ENCODE results near the gene THBS4. TPM values are rescaled to one million over a fixed set of nuclear protein-coding genes. Genes with fewer than 3 reads are reported as not detected.

THBS4 gene
- total and polyA plus RNA-seq, 8 donors: 3.7 to 56.8 (median 8.6) TPM

GRCh38 chr5:80124121-80124918 is 89.2 kb downstream of the THBS4 start:
- intact Hi-C loops (cut with DNase I): no loop called here
- TF ChIP-seq CTCF (IDR thresholded peaks at IDR 0.05): no peak
- Histone ChIP-seq H3K27me3 (no peaks in the 10 kb centered on the region), H3K27ac (no peak overlapping the region), H3K4me3 (no peak overlapping the region), H3K9me3 (no peaks in the 10 kb centered on the region), H3K36me3 (no peaks in the 10 kb centered on the region), H3K4me1 (peaks cover 0 to 7% (median 0%) of the 10 kb centered on the region in 3 donors)
- WGBS, 2 donors: 86 to 93% methylated on average over 9 of the region's 9 CpGs
- DNase-seq (no peak), ATAC-seq (no peak), FAIRE-seq (no peak)

- Histone ChIP-seq H3K9me3 (no peaks in the 10 kb centered on the region), H3K27ac (peak overlapping the region in 2 of 4 donors; percentile 24 to 50), H3K27me3 (no peaks in the 10 kb centered on the region), H3K4me3 (no peak overlapping the region), H3K36me3 (no peaks in the 10 kb centered on the region), H3K4me1 (peaks cover 0 to 7% (median 0%) of the 10 kb centered on the region in 3 donors)
- no peak for FAIRE-seq
- no peak for DNase-seq
- no peak for TF ChIP-seq CTCF (IDR thresholded peaks at IDR 0.05)
- ATAC-seq: peak in 2 of 4 donors; percentile 43 to 66
- WGBS, 2 donors: 84 to 85% methylated on average over 11 of the region's 11 CpGs
- intact Hi-C loops (cut with DNase I): no loop called here
Measured at GRCh38 chr5:80125022-80125961, 90.1 kb downstream of the THBS4 start.

GRCh38 chr5:80125962-80126480 is 90.9 kb downstream of the THBS4 start:
- H3K27me3 ChIP-seq: no peaks in the 10 kb centered on the region
- TF ChIP-seq CTCF (IDR thresholded peaks at IDR 0.05): no peak
- FAIRE-seq (no peak), DNase-seq (no peak), ATAC-seq (peak in 3 of 4 donors; percentile 19 to 74 (median 71))
- intact Hi-C loops (cut with DNase I): no loop called here
- H3K27ac ChIP-seq: peak overlapping the region in 2 of 4 donors; percentile 24 to 50
- H3K4me3 ChIP-seq: no peak overlapping the region
- H3K9me3 ChIP-seq: no peaks in the 10 kb centered on the region
- peaks cover 0 to 7% (median 0%) of the 10 kb centered on the region in 3 donors for H3K4me1 ChIP-seq
- 82 to 85% methylated on average over 4 of the region's 4 CpGs for WGBS, 2 donors
- H3K36me3 ChIP-seq: no peaks in the 10 kb centered on the region

GRCh38 chr5:80127116-80127552 is 92.0 kb downstream of the THBS4 start:
- H3K4me1 ChIP-seq: peaks cover 0 to 7% (median 0%) of the 10 kb centered on the region in 3 donors
- intact Hi-C loops (cut with DNase I): no loop called here
- no peaks in the 10 kb centered on the region for H3K9me3 ChIP-seq
- TF ChIP-seq CTCF (IDR thresholded peaks at IDR 0.05): no peak
- H3K4me3 ChIP-seq: no peak overlapping the region
- FAIRE-seq: no peak
- no peak for DNase-seq
- no peaks in the 10 kb centered on the region for H3K36me3 ChIP-seq
- WGBS, 2 donors: 82 to 95% methylated on average over 4 of the region's 4 CpGs
- H3K27ac ChIP-seq: no peak overlapping the region
- H3K27me3 ChIP-seq: no peaks in the 10 kb centered on the region
- ATAC-seq: peak in 2 of 4 donors; percentile 46 to 67
